Muscle of leg (tissue), 11 donors: ENCODE results near the gene CCDC102B. TPM values are rescaled to one million over a fixed set of nuclear protein-coding genes. Genes with fewer than 3 reads are reported as not detected.

Experiments used
- DNase-seq: peaks from one replicate; pipeline ENCODE4 v3.0.0; 2013
- H3K27ac ChIP-seq: one replicate; pipeline ENCODE4 v1.5.1; 2013; ENCODE audit warnings: mild to moderate bottlenecking, low read length, control low read depth
- H3K27me3 ChIP-seq: one replicate; pipeline ENCODE4 v1.6.1; 2013; ENCODE audit warnings: low read length; ENCODE audit not compliant: control insufficient read depth, insufficient read depth
- H3K36me3 ChIP-seq: one replicate; pipeline ENCODE4 v1.6.1; 2013; ENCODE audit warnings: low read length; ENCODE audit not compliant: control insufficient read depth, insufficient read depth
- H3K4me1 ChIP-seq: one replicate; pipeline ENCODE4 v1.6.1; 2013; ENCODE audit warnings: low read length; ENCODE audit not compliant: control insufficient read depth, insufficient read depth
- H3K4me3 ChIP-seq: one replicate; pipeline ENCODE4 v1.5.1; 2013; ENCODE audit warnings: low read length, control low read depth
- H3K9me3 ChIP-seq: replicated peaks from 2 replicates; pipeline ENCODE4 v1.6.1; 2013; ENCODE audit warnings: low read depth, low read length; ENCODE audit not compliant: control insufficient read depth
- WGBS: methylation state at CpG from one replicate; pipeline ENCODE4 v1.1.5; 2013; ENCODE audit warnings: missing lambda C conversion rate; ENCODE audit not compliant: insufficient coverage; 5-methylcytosine and 5-hydroxymethylcytosine counted together
- polyA plus RNA-seq, 8 donors: library from polyadenylated mRNA; unstranded; fragments of 120-200 nt; gene quantifications; one replicate each; pipeline versions ENCODE4 v1.2.1 to v1.2.3, GENCODE V29; 2013; ENCODE audit warnings: inconsistent platforms in 1 of 8, low replicate concordance in 1 of 8; ENCODE audit not compliant: insufficient read length in 8 of 8, insufficient read depth in 1 of 8
- total RNA-seq: library from RNA; stranded (reverse); fragments of 120-200 nt; gene quantifications from one replicate; pipeline ENCODE4 v1.2.4, GENCODE V29; 2013

The CCDC102B gene
- total and polyA plus RNA-seq, 9 donors, result 8.2 to 30.9 (median 12.1) TPM

DNA sequence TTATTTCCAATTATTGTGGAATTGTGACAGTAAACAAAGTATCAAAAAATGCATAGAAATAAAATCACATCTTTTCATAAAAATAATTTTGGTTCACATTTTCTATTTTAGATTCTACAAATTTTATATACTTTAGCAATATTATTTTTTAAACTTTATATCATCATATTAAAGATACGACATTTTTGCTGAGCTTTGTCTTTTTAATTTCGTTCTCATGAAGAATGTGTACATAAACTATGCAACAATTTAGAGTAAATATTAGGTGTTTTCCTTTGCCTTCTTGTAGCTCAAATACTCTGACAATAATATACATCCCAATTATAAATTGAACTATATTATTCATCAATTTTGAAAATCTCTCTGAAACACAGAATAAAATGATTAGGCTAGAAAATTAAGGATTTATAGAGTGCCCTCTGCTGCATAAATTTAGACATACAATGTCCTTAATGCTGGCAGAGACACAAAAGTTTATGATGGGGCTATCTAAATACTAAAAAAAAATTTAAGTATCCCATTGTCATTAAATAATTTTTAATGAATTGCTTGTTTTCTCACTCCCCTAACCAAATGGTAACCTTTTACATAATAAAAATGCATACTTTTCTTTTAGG, 45.7 kb downstream of the CCDC102B start:
- no peak for DNase-seq
- H3K27me3 ChIP-seq, result no peaks in the 10 kb centered on the region
- H3K4me1 ChIP-seq, result no peaks in the 10 kb centered on the region
- no CpG with 5 or more reads among the region's 2 CpGs for WGBS
- no peaks in the 10 kb centered on the region for H3K36me3 ChIP-seq
- H3K4me3 ChIP-seq, result no peak overlapping the region
- no peaks in the 10 kb centered on the region for H3K9me3 ChIP-seq
- no peak overlapping the region for H3K27ac ChIP-seq

DNA sequence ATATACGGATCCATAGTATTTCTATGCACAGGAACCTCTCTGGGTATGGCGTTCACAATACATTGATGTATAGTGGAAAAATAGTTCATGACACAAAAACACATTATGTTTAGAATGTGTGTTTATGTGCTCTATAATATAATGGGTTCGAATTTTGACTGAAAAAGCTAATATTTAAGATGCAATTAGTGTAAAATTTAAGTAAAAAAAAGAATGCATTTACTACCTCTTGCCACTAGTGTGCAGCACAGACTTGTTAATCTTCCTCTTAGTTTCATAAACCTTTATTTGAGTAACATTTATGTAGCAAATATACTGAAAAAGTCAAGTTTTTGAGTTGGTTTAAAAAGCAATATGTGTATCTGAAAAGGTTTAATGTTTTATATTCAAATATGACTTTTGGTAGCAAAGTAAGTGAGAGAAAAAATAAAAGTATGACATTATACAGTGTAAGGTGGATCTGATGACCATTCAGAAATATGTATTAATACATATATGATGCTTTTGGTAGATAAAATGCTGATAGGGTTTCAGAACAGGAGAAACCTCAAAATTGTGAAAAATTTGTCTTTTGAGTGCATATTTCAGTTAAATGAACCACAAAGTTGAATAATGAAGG, 49.4 kb downstream of the CCDC102B start:
- Histone ChIP-seq H3K9me3 (no peaks in the 10 kb centered on the region), H3K36me3 (no peaks in the 10 kb centered on the region), H3K27me3 (no peaks in the 10 kb centered on the region), H3K4me1 (no peaks in the 10 kb centered on the region), H3K27ac (no peak overlapping the region), H3K4me3 (no peak overlapping the region)
- no CpG with 5 or more reads among the region's 3 CpGs for WGBS
- DNase-seq, result no peak

DNA sequence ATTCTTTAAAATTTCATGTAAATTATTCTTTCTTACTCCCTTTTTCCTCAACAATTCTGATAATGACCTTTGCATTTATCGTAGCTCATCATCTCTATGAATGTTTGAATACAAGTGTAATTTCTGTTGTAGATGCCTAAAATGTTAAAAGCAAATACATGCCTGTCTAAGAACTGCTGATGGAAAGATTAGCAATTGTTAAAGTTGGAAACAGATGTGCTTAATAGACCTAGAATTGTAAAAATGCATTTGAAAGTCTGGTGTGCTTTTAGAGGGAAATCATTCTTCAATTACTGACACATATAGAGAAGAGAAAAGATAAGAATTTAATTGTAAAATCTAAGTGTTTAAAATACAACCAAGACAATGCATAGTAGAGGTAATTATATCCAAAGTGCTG, 50.4 kb downstream of the CCDC102B start:
- Histone ChIP-seq H3K9me3 (no peaks in the 10 kb centered on the region), H3K4me1 (no peaks in the 10 kb centered on the region), H3K27me3 (no peaks in the 10 kb centered on the region), H3K36me3 (no peaks in the 10 kb centered on the region), H3K4me3 (no peak overlapping the region), H3K27ac (no peak overlapping the region)
- WGBS, result no CpG with 5 or more reads among the region's 1 CpG
- no peak for DNase-seq

DNA sequence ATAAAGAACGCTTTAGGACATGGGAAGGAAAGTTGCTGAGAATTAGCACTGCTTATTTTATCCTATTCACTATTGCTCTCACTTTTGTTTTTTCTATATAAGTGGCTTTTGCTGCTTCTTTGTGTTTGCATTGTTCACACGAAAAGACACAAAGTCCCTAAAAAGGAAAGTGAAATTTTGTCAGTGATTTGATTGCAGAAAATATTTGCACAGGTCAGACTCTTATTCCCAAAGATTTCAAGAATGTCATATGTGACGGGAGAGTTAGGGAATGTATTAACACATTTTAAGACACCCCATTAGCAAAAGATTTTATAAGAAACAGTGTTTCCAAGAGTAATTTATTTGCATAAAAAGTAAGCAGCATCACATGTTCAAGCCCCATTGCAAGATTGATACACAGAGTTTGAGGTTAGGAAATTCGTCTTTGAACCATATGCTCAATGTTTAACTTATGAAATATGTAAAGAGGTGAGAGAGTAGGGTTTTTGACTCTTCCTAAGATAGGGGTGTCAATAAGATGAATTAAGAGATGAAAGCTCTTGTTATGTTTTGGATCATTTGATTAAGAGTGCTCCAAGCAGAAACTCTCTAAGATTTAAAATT, 57.0 kb downstream of the CCDC102B start:
- no peak overlapping the region for H3K27ac ChIP-seq
- H3K4me1 ChIP-seq, result no peaks in the 10 kb centered on the region
- no peaks in the 10 kb centered on the region for H3K27me3 ChIP-seq
- DNase-seq, result no peak
- no peaks in the 10 kb centered on the region for H3K36me3 ChIP-seq
- no peaks in the 10 kb centered on the region for H3K9me3 ChIP-seq
- WGBS, result no CpG with 5 or more reads among the region's 4 CpGs
- H3K4me3 ChIP-seq, result no peak overlapping the region

DNA sequence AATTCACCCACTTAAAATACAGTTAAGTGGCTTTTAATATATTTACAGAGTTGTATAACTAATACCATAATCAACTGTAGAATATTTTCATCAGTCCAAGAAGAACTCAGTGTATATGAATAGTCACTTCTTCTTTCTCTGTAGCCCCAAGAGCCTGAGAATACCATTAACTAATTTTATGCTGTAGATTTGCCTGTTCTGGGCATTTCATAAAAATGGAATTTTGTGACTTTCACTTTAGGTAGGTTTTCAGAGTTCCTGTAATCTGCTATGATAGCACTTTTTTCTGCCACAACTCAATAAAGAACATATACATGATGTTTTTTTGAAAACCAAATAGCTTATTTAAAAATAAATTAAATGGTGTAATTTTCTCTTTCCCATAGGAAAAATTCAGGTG, 57.6 kb downstream of the CCDC102B start:
- Histone ChIP-seq H3K27me3 (no peaks in the 10 kb centered on the region), H3K36me3 (no peaks in the 10 kb centered on the region), H3K9me3 (no peaks in the 10 kb centered on the region), H3K4me3 (no peak overlapping the region), H3K27ac (no peak overlapping the region), H3K4me1 (no peaks in the 10 kb centered on the region)
- DNase-seq, result no peak

DNA sequence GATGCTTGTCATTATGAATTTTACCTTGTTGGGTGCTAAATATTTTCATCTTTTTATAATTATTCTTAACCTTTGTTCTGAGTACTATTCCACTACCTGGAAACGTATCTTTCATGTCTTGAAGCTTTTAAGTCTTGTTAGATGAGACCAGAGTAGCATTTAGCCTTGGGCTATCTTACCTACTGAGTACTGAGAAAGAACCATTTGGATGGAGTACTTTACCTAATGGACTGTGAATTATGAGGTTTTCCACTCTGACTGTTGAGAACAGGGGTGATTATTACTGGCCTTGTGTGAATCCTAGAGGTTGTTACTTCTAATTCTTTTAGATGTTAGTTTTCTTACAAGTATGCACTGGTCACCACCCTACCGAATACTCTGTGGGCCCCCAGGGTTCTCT, 63.5 kb downstream of the CCDC102B start:
- WGBS, result no CpG with 5 or more reads among the region's 2 CpGs
- no peaks in the 10 kb centered on the region for H3K9me3 ChIP-seq
- H3K27me3 ChIP-seq, result no peaks in the 10 kb centered on the region

DNA sequence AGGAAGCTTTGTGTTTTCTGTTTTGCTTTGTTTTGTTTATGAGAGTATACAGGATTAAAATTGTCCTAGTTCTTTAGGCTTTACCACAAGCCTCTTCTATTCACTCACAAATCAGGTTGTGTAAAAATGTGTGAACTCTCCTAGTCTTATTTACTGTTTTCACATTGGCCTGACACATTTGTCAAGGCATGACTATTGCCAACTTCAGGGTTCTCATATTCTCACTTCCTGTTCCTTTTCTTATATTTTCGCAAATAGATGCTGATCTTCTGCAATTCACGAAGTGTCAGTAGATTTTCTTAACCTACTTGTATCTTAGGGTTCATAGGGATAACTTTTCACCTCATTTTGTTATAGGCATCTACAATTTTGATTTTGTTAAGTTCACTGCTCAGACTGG, 67.1 kb downstream of the CCDC102B start:
- no peaks in the 10 kb centered on the region for H3K9me3 ChIP-seq
- no peak overlapping the region for H3K27ac ChIP-seq
- no peak for DNase-seq
- H3K36me3 ChIP-seq, result no peaks in the 10 kb centered on the region
- WGBS, result no CpG with 5 or more reads among the region's 2 CpGs
- no peaks in the 10 kb centered on the region for H3K27me3 ChIP-seq
- H3K4me1 ChIP-seq, result no peaks in the 10 kb centered on the region
- no peak overlapping the region for H3K4me3 ChIP-seq

More for the DNA sequence above, 63.5 kb downstream of the CCDC102B start:
- no peaks in the 10 kb centered on the region for H3K36me3 ChIP-seq
- no peak overlapping the region for H3K27ac ChIP-seq
- no peaks in the 10 kb centered on the region for H3K4me1 ChIP-seq
- H3K4me3 ChIP-seq, result no peak overlapping the region
- no peak for DNase-seq

DNA sequence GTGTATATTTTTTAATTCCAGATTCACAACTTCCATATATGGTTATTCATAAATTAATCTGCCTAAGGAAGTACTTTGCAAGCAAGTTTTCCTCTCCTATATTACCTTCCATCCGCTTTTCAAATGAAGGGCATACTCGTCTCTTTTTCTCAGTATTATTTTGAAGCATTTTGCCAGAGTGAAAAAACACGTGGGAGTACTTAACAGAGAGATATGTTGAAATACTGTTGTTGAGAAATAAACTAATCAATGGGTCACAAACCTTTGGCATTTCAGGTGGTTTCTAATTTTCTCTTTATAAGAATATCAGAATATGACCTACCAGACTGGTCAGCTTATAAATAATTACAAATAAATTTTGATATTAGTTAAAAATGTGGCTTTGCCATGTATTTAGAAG, 67.6 kb downstream of the CCDC102B start:
- no peaks in the 10 kb centered on the region for H3K27me3 ChIP-seq
- no peaks in the 10 kb centered on the region for H3K9me3 ChIP-seq
- DNase-seq, result no peak
- H3K4me3 ChIP-seq, result no peak overlapping the region
- no CpG with 5 or more reads among the region's 3 CpGs for WGBS
- no peaks in the 10 kb centered on the region for H3K36me3 ChIP-seq
- no peaks in the 10 kb centered on the region for H3K4me1 ChIP-seq
- H3K27ac ChIP-seq, result no peak overlapping the region

DNA sequence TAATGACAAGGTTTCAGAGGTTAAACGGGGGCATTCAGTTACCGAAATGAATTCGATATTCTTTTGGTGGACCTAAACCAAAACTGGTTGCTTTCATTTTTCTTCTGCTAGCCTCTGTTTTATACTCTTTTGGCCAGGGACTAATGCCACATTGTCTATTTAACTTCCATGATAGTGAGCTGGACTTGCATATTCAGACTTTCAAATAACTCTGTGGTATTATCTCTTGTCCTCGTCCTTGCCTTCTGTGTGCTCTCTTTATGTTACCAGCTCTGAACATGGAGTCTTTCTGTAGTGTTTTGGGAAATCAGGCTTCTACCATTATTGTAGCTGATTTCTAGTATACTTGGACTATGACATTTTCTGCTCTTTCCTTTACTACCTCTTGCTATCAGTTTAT, 75.1 kb downstream of the CCDC102B start:
- no peak for DNase-seq
- H3K27me3 ChIP-seq, result no peaks in the 10 kb centered on the region
- no peaks in the 10 kb centered on the region for H3K4me1 ChIP-seq
- H3K9me3 ChIP-seq, result no peaks in the 10 kb centered on the region
- H3K27ac ChIP-seq, result no peak overlapping the region
- WGBS, result 94% methylated on average over 2 of the region's 4 CpGs
- H3K4me3 ChIP-seq, result no peak overlapping the region
- H3K36me3 ChIP-seq, result no peaks in the 10 kb centered on the region

DNA sequence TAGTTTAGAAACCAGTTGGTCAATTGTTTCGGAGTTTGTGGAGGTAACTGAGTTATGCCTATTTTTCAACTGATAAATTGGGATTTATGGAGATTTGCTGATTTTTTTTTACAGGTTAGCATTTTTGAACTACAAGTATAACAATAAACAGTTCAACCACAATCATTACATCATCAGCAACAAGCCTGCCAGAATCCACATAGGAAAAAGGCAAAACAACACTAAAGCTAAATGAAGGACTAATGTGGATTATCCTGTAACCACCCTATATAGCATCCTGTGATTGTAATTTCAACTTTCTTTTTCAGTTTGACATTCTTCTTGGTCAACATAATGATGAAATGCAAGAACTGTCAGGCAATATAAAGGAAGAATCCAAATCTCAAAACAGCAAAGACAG, 76.5 kb downstream of the CCDC102B start:
- H3K27ac ChIP-seq, result no peak overlapping the region
- WGBS, result no CpG with 5 or more reads among the region's 1 CpG
- peak; percentile 34 for DNase-seq

More for the DNA sequence above, 76.5 kb downstream of the CCDC102B start:
- Histone ChIP-seq H3K36me3 (no peaks in the 10 kb centered on the region), H3K4me3 (no peak overlapping the region), H3K9me3 (no peaks in the 10 kb centered on the region), H3K4me1 (no peaks in the 10 kb centered on the region), H3K27me3 (no peaks in the 10 kb centered on the region)
